Erythroblast (primary cell): ENCODE measurements around the gene HSBP1.

ENCODE experiments used
- DNase-seq, 2 experiments: peaks; one replicate each; lab custom pipeline; 2025; lab: John Stamatoyannopoulos, UW
- GATA1 ChIP-seq: IDR thresholded peaks from 2 replicates; pipeline ENCODE4 v1.6.1; 2011; ENCODE audit warnings: low read depth, mild to moderate bottlenecking, control low read depth, low read length, moderate library complexity
- POLR2A ChIP-seq: IDR thresholded peaks from 2 replicates; pipeline ENCODE4 v1.6.1; 2011; ENCODE audit warnings: mild to moderate bottlenecking, low read length

Gene HSBP1

DNA sequence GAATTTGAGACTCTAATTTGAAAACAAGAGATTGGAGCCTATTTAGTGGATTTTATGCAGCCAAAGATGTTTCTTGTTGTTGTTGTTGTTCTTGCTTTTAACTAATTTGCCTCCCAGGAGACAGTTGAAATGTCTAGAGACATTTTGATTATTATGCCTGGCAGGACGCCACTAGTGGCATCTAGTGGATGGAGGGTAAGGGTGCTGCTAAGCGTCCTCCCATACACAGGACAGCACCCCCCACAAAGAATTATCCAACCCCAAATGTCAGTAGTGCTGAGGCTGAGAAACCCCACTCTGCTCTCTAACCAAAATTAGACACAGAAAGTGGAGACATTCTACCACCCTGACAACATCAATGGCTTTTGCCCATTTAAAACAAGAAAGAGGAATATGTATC is 15.4 kb upstream of the HSBP1 start:
- TF ChIP-seq GATA1 (no peak), POLR2A (no peak)
- DNase-seq: no peak

DNA sequence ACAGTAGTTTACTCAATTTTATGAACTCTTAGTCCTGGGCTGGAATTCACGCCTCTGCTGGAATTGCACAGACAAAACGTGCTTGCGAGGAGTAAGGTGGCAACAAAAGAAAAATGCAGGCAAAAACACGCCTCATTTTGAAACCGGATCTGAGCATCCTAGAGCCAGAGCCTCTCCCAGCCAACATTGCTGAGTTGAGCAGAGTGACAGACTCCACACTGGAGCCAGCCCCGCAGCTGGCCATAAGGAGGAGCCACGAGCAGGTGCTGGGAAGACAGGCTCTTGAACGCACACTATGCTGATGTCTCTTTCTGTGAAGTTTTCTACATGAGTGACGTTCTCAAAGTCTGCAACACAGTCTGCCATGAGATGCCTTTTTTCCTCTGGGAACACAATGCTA is 14.6 kb upstream of the HSBP1 start:
- DNase-seq: no peak
- TF ChIP-seq GATA1: no peak
- no peak for TF ChIP-seq POLR2A

DNA sequence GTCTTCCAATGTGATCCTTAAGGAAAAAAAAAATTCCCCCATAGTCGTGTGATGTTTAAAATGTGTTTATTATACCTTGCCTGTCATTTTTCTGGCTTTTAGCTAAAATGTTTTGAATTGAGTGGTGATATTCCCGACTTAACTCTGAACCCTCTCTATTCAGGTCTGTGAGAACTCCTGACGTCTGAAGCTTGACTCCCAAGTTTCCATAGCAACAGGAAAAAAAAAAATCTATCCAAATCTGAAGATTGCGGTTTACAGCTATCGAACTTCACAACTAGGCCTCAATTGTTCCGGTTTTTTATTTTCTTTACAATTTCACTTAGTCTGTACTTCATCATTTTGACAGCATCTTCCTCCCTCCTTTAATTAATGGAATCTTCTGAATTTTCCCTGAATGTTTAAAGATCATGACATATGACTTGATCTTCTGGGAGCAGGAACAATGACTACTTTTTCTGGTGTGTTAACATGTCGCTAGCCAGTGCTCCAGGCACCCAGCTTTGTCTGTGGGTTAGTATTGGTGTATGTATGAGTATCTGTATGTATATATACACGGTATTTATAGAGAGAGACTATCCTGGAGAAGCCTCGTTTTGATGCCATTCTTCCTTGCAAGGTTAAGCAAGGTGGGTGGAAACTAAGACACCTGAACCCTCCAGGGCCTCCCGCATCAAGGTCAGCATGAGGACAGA is 12.8 kb upstream of the HSBP1 start:
- no peak for DNase-seq
- TF ChIP-seq GATA1 (no peak), POLR2A (no peak)

DNA sequence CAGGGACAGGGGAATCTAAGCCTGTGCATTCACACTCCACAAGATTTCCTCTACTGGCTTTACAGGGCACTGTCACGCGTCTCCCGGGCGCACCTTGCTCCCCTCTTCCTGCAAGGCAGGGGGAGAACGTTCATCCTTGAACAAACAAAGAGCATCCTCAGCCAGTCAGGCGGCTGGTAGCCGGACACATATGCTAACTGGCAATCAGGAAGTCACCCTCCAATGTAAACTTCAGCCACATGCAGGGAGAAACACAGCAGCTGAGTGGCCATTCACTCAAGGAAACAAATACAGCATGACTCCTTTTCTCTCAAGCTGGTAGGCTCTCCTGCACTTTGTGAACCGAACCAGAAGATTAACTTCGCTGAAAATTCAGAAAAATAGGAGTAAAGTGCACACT is 10.8 kb upstream of the HSBP1 start:
- no peak for TF ChIP-seq POLR2A
- no peak for TF ChIP-seq GATA1
- DNase-seq: no peak

DNA sequence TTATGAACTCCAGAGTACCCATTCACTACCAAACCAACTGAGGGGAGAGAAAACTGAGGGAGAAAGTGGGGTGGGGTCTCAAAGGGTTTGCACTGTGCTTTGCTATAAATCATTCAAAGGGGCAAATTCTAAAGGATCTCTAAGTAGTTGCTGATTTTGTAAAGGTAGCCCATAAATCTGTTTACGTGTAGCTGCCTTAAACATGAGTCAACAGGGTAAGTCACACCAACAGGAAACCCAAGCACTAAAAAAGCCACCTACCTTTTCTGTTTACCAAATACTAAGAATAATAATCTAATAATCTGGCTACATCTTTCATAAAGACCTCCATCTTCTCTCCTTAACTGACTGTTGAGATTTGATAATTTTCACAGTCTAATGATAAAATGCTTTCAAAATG is 8.4 kb upstream of the HSBP1 start:
- DNase-seq: no peak
- TF ChIP-seq GATA1: no peak
- TF ChIP-seq POLR2A: no peak

DNA sequence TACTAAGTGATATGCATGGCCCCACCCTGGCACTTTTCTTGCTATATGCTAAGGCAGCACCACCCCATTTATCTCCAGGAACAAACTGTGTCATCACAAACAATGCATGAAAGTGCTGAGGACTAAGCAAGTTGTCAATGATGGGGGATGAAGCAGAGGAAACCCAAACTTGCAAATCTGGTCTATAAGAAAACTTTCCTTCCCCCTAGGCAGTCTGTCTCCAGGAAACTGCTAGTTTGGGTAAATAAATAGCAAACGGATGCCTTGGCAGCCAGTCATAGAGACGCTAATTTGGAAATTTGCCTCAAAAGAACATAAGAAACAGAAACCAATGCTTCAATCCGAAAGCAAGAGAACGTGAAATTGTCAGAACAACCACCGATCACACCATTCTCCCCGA is 5.6 kb upstream of the HSBP1 start:
- TF ChIP-seq POLR2A (no peak), GATA1 (no peak)
- no peak for DNase-seq

DNA sequence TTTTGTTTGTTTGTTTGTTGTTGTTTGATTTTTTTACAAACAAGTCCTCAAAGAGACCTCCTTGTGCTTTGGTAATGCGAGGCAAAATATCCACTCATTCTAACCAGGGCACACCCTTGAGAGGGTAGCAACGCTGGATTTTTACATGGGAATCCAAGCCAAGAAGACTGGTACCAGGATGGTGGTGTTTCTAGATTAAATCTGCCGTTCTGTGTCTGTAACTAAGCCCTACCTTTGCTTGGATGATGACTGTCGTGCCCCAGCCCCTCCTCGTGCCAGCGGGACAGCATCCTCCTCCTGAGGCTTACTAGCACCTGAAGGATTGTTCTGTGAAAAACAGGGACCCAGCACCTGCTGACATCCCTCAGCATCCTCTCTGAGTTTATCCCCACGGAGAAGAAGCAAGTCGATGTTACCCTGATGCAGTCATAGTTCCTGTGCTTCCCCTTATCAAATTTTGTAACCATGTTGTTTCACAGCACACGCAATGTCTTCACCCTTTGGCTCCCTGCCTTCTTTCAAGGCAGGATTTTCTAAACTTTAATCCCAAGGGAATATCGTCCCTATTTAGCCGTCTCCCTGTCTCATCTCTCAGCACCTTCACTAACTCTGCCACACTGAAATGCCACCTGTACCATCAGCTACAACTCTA is 5.1 kb upstream of the HSBP1 start:
- TF ChIP-seq POLR2A (no peak), GATA1 (no peak)
- DNase-seq: no peak

DNA sequence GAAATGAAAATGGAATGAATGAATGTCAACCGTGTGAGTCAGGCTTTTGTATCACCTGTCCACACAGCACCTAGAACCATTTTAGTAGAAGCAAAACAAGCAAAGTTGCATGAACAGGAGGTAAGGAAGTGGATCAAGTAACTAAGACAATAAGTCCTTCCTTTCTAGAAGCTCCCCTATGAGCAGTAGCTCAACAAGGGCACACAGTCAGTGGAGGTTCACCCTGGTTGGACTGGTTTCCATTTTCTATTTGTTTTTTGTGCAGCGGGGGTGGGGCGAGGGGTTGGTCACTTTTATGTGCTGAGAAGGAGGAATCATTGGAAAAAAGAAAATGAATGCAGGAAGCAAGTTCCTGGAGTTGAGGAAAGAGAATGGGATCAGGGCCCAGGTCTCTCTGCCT is 4.0 kb upstream of the HSBP1 start:
- no peak for DNase-seq
- TF ChIP-seq GATA1 (no peak), POLR2A (no peak)

DNA sequence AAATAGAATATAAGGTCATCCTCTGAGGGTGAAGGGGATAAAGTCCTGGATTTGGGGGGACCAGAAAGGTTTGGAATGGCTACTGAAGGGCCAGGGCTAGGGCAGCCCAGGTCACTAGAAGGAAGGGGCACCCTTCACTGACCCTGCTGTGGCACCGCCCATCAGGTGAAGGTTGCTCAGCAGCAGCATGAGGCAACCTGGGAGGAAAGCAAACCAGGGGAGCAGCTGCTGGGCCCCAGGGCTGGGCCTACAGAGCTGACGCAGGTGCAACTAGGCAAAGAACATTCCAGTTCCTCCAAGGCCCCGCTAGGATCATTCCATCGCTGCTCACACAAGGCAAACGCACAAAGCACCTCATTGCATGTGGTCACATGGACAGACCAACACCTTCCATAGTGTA is 3.4 kb upstream of the HSBP1 start:
- no peak for DNase-seq
- TF ChIP-seq GATA1 (no peak), POLR2A (no peak)

DNA sequence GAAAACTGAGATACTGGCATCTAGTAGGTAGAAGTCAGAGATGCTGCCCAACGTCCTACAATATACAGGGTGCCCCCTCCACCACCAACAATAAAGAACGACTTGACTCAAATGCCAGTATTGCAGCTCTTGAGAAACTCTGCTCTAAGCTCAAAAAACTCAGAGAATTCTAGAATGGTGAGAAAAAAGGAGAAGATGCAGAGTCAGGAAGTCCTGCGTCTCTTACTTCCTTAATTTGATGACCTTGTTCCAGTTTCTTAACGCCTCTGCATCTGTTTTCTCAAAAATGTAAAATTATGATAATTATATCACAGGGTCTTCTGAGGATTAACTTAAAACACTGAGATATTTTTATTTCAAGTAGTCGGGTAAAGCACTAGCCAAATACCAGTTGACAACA is 1.7 kb upstream of the HSBP1 start:
- no peak for DNase-seq

DNA sequence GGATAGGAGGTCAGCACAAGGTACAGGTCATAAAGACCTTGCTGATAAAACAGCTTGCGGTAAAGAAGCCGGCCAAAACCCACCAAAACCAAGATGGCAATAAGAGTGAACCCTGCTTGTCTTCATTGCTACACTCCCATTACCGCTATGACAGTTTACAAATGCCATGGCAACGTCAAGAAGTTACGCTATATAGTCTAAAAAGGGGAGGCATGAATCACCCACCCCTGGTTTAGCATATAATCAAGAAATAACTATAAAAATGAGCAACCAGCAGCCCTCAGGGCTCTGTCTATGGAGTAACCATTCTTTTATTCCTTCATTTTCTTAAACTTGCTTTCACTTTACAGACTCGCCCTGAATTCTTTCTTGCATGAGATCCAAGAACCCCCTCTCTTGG is 1.0 kb upstream of the HSBP1 start:
- DNase-seq: no peak
- TF ChIP-seq POLR2A (no peak), GATA1 (no peak)

More for the DNA sequence above, 1.7 kb upstream of the HSBP1 start:
- TF ChIP-seq GATA1 (no peak), POLR2A (no peak)

DNA sequence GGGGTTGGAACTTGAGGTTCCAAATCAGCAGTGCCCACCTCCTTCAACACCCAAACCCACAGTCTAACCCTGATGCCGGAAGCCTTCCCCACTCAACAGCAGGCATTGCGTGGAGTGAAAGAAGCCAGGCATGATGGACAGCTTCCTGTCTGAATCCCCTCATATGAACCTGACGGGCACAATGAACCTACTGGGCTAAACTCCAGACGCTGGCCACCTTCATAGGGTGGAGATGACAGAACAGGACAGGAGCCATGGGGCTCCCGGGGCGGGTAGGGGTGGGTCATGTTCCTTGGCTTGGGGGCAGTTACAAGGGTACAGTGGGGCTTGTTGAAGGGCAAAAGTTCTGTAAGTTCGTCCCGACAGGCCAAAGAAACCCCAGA is 460 bp upstream of the HSBP1 start:
- no peak for TF ChIP-seq GATA1
- TF ChIP-seq POLR2A: no peak
- no peak for DNase-seq

DNA sequence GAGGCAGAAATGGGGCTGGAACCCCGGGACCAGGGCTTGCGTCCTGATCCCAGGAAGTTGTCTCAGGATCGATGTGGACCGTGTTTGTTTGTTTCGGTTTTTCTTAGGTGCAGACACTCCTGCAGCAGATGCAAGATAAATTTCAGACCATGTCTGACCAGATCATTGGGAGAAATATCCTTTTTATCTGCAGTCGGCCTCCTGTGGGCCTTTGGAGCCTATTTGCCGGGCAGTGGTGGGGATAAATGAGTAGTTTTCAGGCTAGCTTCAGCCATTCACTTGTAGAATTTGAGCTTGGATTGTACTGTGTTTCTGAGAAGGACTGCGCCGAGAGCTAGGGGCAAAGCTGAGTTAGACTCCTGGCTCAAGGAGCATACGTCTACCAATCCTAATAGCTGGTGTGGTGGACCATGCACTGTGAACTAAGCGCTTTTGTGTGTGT is 816 bp downstream of the HSBP1 start:
- DNase-seq: peak; percentile 19 to 40

DNA sequence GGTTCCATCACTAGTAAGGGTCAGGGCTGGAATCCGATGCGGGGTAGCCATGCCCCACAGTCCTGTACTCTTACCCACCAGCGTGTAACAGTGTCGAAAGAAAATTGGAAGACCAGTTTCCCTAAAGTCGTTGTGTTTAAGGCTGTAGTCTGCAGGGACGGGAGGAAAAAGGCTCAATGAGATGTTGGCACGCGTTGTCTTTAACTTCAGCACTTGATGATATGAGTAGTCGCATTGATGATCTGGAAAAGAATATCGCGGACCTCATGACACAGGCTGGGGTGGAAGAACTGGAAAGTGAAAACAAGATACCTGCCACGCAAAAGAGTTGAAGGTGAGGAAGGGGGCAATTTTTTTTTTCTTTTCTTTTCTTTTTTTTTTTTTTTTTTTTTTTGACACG is 1.3 kb downstream of the HSBP1 start:
- TF ChIP-seq POLR2A: no peak
- no peak for TF ChIP-seq GATA1
- no peak for DNase-seq

More for the DNA sequence above, 816 bp downstream of the HSBP1 start:
- TF ChIP-seq POLR2A (no peak), GATA1 (no peak)

DNA sequence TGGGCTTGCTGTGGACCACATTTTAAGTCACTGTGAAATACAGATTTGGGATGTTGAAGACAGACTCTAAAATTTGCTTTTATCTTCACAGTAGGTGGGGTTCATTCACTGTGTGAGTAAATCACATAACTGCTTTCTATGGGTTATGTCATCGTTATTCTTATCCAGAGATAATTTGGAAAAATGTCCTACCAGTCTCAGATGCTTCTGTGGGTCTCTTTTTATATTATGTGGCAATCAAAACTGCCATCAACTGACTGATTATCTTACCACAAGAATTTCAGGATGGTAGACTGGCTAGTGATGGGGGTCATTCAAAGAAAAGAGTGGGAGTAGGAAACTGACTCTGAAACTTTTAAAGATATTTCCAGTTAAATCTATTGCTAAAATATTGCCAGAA is 3.1 kb downstream of the HSBP1 start:
- DNase-seq: no peak
- TF ChIP-seq GATA1 (no peak), POLR2A (no peak)

DNA sequence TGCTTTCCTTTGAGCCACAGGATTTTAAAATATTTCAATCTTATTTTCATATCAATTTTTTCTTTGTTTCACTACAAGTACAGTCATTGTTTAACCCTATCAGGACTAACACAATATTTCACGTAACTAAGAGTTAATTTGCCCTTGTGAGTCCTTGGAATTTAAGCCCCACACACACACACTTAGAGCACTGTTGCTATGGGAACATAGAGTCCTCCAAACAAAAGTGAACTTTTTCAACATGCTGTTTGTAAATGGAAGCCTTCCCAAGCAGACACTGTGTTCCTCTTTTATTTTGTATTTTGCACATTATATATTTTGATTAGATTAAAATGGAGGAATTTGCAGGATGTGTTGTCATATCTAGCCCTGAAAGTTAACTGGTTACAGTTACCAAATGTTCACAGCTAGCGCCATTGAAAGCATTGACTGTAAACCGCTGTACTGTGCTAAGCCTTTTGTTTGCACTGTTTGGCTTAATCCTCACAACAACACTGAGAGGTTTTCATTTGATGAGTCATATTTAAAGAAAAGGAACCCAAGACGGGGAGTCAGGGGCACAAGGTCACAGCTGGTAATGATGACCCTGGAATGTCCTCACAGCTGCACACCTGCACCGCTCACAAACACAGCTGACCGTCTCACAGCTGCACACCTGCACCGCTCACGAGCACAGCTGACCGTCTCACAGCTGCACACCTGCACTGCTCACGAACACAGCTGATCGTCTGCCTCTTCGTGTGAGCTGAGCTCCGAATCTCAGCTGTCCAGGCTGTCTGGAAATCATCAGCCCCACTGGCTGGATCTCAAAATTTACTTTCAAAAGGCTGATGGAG is 6.3 kb downstream of the HSBP1 start:
- TF ChIP-seq GATA1 (no peak), POLR2A (no peak)
- DNase-seq: no peak
